Measurements from ENCODE around the gene RELCH.

The RELCH gene

GRCh38 chr18:62258093-62258492 is 71.0 kb downstream of the RELCH start:
- DNase-seq: no peak

GRCh38 chr18:62258616-62259015 is 71.6 kb downstream of the RELCH start:
- no peak for DNase-seq

GRCh38 chr18:62262061-62262460 is 75.0 kb downstream of the RELCH start:
- DNase-seq: no peak

- no peak for DNase-seq
Observed at GRCh38 chr18:62264984-62265383, 77.9 kb downstream of the RELCH start.

GRCh38 chr18:62277045-62277444 is 90.0 kb downstream of the RELCH start:
- no peak for DNase-seq

GRCh38 chr18:62279561-62279960 is 92.5 kb downstream of the RELCH start:
- DNase-seq: no peak

GRCh38 chr18:62280058-62280457 is 93.0 kb downstream of the RELCH start:
- DNase-seq: no peak

- DNase-seq: no peak
Observed at GRCh38 chr18:62280786-62281185, 93.7 kb downstream of the RELCH start.

GRCh38 chr18:62281684-62282083 is 94.6 kb downstream of the RELCH start:
- no peak for DNase-seq

GRCh38 chr18:62282188-62282629 is 95.2 kb downstream of the RELCH start:
- DNase-seq: no peak

GRCh38 chr18:62284637-62285036 is 97.6 kb downstream of the RELCH start:
- no peak for DNase-seq

- no peak for DNase-seq
Observed at GRCh38 chr18:62285281-62285680, 98.2 kb downstream of the RELCH start.

GRCh38 chr18:62287781-62288664 is 101.0 kb downstream of the RELCH start:
- no peak for DNase-seq

GRCh38 chr18:62288665-62289008 is 101.6 kb downstream of the RELCH start:
- no peak for DNase-seq

GRCh38 chr18:62289047-62289446 is 102.0 kb downstream of the RELCH start:
- DNase-seq: no peak

GRCh38 chr18:62294073-62294472 is 107.0 kb downstream of the RELCH start:
- no peak for DNase-seq

GRCh38 chr18:62300359-62300963 is 113.4 kb downstream of the RELCH start:
- no peak for DNase-seq

- no peak for DNase-seq
Observed at GRCh38 chr18:62301322-62301721, 114.3 kb downstream of the RELCH start.

- no peak for DNase-seq
Observed at GRCh38 chr18:62312851-62313250, 125.8 kb downstream of the RELCH start.

GRCh38 chr18:62318228-62319180 is 131.4 kb downstream of the RELCH start:
- no peak for DNase-seq

GRCh38 chr18:62321201-62321600 is 134.1 kb downstream of the RELCH start:
- no peak for DNase-seq

- no peak for DNase-seq
Observed at GRCh38 chr18:62323483-62324180, 136.6 kb downstream of the RELCH start.

All from NCI-H1436 treated with DMSO at 0.1 percent for 48 hours (cell line).